GM10248 (cell line): ENCODE measurements around the gene WDR55.
"Not testable (repeated sequence)": the region's sequence is repeated elsewhere in the genome, so short reads cannot be mapped to it uniquely, and the experiment has no call there.

Experiments used
- CTCF ChIA-PET: fragments of 300-600 bp; sonication (Branson Sonifier 250); formaldehyde crosslinking; extraction: SDS; loops from one replicate; lab custom pipeline; 2021; ENCODE audit warnings: antibody characterized with exemption; lab: Yijun Ruan, JAX
- POLR2A ChIA-PET: fragments of 350-650 bp; sonication (Branson Sonifier 250); formaldehyde crosslinking; extraction: SDS; loops from one replicate; lab custom pipeline; 2020; ENCODE audit warnings: antibody characterized with exemption; lab: Yijun Ruan, JAX
- DNase-seq: peaks from one replicate; pipeline ENCODE4 v3.0.0; 2012; ENCODE audit errors: extremely low spot score
- TF ChIP-seq, protein P1 (sequence below): IDR thresholded peaks from 2 replicates; pipeline ENCODE4 v1.5.1; 2012; ENCODE audit warnings: mild to moderate bottlenecking, low read depth; ENCODE audit errors: extremely low read depth, missing control alignments, control extremely low read depth

WDR55 gene

DNA sequence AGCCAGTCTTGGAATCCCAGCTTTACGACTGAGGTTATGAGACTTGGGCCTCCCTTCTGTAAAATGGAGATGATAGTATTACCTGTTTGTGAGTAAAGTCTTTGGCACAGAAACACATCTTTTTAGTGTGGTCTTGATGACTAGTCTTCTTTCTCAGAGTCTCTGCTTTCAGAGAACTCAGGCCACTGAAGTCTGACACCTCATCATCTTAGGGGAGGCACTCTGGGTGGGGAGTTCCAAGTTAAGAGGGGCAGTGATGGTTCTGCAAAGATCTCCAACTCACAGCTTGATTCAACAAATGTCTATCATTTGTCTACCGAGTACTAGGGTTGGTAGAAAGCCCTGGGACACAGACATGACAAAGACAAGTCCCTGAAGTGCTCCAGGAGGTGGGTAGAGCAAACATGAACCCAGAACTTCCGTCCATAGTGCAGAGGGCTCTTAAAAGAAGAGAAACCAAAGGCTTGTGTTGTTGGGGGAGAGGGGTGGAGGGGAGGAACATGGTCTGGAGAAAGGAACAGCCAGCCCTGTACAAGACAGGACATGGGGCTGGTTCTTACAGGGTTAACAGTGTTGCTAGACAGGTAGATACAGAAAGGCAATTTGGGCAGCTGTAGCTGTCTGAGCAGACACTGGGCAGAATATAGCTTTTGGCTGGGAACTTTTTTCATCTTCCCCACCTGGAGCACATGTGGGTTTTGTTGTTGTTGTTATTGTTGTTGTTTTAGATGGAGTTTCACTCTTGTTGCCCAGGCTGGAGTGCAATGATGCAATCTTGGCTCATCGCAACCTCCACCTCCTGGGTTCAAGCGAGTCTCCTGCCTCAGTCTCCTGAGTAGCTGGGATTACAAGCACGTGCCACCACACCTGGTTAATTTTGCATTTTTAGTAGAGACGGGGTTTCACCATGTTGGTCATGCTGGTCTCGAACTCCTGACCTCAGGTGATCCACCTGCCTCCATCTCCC is 29.1 kb upstream of the WDR55 start:
- ChIA-PET POLR2A (interaction anchor here (0.6 kb wide), 1 partner anchor 122 kb away, joined by 4 read pairs; no protein-coding TSS in a partner anchor), CTCF (interaction anchor here (0.6 to 2.9 kb wide), 33 partner anchors 8 to 287 kb away, joined by 3 to 27 read pairs (median 4); partner anchors contain the start of genes ANKHD1, APBB3, EIF4EBP3 and HARS1)
- no peak for DNase-seq
- TF ChIP-seq, protein P1, sequence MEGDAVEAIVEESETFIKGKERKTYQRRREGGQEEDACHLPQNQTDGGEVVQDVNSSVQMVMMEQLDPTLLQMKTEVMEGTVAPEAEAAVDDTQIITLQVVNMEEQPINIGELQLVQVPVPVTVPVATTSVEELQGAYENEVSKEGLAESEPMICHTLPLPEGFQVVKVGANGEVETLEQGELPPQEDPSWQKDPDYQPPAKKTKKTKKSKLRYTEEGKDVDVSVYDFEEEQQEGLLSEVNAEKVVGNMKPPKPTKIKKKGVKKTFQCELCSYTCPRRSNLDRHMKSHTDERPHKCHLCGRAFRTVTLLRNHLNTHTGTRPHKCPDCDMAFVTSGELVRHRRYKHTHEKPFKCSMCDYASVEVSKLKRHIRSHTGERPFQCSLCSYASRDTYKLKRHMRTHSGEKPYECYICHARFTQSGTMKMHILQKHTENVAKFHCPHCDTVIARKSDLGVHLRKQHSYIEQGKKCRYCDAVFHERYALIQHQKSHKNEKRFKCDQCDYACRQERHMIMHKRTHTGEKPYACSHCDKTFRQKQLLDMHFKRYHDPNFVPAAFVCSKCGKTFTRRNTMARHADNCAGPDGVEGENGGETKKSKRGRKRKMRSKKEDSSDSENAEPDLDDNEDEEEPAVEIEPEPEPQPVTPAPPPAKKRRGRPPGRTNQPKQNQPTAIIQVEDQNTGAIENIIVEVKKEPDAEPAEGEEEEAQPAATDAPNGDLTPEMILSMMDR: no peak

DNA sequence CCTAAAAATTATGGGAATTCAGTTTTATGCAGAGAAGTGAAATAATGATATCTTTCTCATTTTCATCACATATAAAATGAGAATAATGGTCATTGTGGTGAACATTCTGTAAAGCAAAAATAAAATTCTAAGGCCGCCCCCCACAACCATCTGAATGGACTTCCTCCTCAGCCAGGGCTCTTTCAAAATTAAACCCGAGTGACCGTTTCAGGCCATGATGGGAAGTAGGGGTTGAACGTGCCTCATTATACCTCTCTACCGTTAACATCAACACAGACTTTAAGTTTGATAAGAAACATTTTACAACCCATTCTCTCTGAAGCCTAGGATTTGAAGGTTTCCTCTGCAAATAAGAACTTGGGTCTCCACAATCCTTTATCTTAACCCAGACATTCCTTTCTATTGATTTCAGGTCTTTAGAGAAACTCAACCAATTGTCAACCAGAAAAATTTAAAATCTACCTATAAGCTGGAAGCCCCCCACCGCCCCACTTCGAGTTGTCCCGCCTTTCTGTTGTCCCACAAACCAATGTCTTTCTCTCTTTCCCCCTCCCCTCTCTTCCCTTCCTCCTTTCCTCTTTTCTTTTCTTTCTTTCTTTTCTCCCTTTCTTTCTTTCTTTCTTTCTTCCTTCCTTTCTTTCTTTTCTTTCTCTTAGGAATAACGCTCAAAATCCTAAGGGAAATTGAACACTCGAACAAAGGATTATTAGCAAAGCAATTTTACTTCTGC is 27.2 kb upstream of the WDR55 start:
- TF ChIP-seq, protein P1: no peak
- DNase-seq: no peak
- ChIA-PET CTCF (interaction anchor here (0.7 to 1.3 kb wide), 3 partner anchors 10 to 279 kb away, joined by 3 read pairs; no protein-coding TSS in a partner anchor), POLR2A (no interaction called here)

DNA sequence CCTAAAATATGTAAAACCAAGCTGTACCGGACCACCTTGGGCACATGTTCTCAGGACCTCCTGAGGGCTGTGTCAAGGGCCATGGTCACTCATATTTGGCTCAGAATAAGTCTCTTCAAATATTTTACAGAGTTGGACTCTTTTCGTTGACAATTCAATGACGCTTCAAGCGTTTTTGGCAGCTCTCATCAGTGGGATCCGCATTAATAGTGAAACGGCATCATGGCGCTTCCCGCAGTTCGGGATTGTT is 25.9 kb upstream of the WDR55 start:
- not testable (repeated sequence) for DNase-seq
- ChIA-PET POLR2A (interaction anchor here (1.4 kb wide), 1 partner anchor 8 kb away, joined by 4 read pairs; the partner anchor contains the start of genes IK and NDUFA2), CTCF (interaction anchor here (0.7 to 2.0 kb wide), 12 partner anchors 8 to 280 kb away, joined by 3 to 7 read pairs (median 4); partner anchors contain the start of genes DND1, EIF4EBP3, IK and NDUFA2)

DNA sequence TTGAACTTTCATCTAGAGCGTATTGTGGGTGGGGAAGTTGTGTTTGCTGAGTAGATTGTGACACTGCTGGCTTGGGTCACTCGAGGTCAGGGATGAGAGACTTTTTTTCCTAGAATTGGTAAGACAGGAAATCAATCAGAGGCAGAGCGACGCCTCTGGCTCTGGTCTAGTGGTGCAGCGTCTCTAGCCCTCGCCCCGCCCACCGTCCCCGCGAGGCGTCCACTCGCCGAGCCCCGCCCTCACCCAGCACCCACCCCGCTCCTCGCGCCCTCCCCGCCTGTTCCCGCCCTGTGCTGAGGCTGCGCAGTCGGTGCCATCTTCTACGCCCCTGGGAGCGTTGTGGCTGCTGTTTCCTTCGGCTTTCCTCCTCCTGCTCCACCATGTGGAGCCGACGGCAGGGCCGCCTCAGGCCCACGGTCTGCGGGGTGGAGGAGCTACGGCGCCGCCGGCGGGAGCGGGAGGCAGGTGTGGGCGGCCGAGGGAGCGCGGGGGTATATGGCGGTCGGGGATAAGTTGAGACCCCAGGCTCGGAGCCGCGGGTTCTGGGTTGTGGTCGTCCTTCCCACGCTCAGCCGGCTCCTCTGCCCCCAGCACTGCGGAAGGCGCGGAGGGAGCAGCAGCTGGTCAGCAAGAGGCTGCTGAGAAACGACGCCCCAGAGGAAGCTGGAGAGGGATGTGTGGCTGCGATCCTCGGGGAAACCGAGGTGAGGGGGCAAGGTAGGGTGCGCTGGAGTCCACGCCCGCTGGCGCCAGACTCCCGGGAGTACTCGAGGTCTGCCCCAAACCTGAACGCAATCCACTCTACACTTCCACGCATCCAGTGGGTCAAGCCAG is 25.3 kb upstream of the WDR55 start, which contains the start of gene TMCO6:
TMCO6 (plus strand) TSS at position 304 of the 834 bp plus-strand sequence; CDS start at position 381, 77 bp downstream.
- peak; percentile 99 for DNase-seq
- CTCF ChIA-PET: interaction anchor here (0.7 to 2.0 kb wide), 11 partner anchors 8 to 276 kb away, joined by 3 to 7 read pairs (median 4); partner anchors contain the start of genes DND1, EIF4EBP3, IK and NDUFA2
- POLR2A ChIA-PET: interaction anchor here (1.4 kb wide), 1 partner anchor 8 kb away, joined by 4 read pairs; the partner anchor contains the start of genes IK and NDUFA2
- TF ChIP-seq, protein P1: peak; percentile 57

DNA sequence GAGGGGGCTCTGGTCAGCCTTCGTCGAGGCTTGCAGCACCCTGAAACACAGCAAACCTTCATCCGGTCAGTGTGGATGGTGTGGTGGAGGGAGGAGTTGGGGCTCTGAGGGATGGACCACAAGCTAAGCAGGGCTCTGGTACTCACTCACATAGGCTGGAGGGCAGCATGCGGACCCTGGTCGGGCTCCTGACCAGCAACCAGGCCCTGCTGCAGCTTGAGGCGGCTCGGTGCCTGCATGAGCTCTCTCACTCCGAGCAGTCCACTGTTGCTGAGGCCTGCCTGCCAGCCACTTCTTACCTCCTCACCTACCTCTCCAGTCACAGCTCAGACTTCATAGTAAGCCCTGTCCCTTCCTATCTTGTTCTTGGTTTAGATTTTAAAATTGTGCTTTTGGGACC is 23.0 kb upstream of the WDR55 start:
- ChIA-PET POLR2A (interaction anchor here (1.2 kb wide), 1 partner anchor 11 kb away, joined by 3 read pairs; no protein-coding TSS in a partner anchor), CTCF (interaction anchor here (1.1 to 1.9 kb wide), 4 partner anchors 11 to 75 kb away, joined by 3 to 4 read pairs (median 4); no protein-coding TSS in a partner anchor)
- TF ChIP-seq, protein P1: no peak

DNA sequence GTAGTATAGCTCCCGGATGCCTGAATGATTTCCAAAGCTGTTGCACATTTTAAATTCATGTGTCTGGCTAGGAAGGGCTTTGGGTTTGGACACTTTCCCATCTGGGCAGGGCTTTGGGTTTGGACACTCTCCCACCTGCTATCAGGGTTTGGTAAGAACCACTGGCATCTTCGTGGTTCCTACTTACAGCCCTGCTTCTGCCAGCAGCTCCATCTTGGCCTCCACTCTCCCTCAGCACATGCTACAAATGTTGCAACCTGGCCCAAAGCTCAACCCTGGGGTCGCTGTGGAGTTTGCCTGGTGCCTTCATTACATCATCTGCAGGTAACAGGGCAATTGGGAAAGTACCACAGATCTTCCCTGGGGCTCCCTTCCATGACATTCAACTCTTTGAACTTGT is 22.0 kb upstream of the WDR55 start:
- TF ChIP-seq, protein P1: no peak
- ChIA-PET POLR2A (interaction anchor here (1.2 kb wide), 1 partner anchor 10 kb away, joined by 3 read pairs; no protein-coding TSS in a partner anchor), CTCF (interaction anchor here (0.8 to 2.4 kb wide), 5 partner anchors 7 to 73 kb away, joined by 3 to 12 read pairs (median 4); no protein-coding TSS in a partner anchor)
- DNase-seq: no peak

More for the DNA sequence above, 23.0 kb upstream of the WDR55 start:
- no peak for DNase-seq
